Peyer's patch (tissue), 4 donors: ENCODE measurements around the gene UPK3BL2.
"Not testable (repeated sequence)": the region's sequence is repeated elsewhere in the genome, so short reads cannot be mapped to it uniquely, and the experiment has no call there.

ENCODE experiments used
- CTCF ChIP-seq, 6 experiments: fragments of 450-650 bp in 4 of 6; fragments of 200-600 bp in 2 of 6; sonication (generic) in 1 of 6; IDR thresholded peaks; one replicate each; pipeline ENCODE4 v1.5.1; 2017 to 2019; ENCODE audit warnings: antibody characterized with exemption in 6 of 6, mild to moderate bottlenecking in 3 of 6, moderate library complexity in 1 of 6
- POLR2A ChIP-seq, 2 donors: fragments of 450-650 bp; IDR thresholded peaks; one replicate each; pipeline ENCODE4 v1.5.1; 2017; ENCODE audit warnings: antibody characterized with exemption in 2 of 2, mild to moderate bottlenecking in 2 of 2, moderate library complexity in 2 of 2

DNA sequence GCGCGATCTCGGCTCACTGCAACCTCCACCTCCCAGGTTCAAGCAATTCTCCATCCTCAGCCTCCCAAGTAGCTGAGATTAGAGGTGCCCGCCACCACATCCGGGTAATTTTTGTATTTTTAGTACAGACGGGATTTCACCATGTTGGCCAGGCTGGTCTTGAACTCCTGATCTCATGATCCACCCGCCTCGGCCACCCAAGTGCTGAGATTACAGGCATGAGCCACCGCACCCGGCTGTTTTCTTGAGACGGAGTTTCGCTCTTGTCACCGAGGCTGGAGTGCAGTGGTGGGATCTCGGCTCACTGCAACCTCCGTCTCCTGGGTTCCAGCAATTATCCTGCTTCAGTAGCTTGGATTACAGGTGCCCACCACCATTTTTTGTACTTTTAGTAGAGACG is 45.2 kb downstream of the UPK3BL2 start:
- TF ChIP-seq CTCF, POLR2A (IDR thresholded peaks at IDR 0.05): not testable (repeated sequence)
